ENCODE data around the gene EMX1.

EMX1 gene

DNA sequence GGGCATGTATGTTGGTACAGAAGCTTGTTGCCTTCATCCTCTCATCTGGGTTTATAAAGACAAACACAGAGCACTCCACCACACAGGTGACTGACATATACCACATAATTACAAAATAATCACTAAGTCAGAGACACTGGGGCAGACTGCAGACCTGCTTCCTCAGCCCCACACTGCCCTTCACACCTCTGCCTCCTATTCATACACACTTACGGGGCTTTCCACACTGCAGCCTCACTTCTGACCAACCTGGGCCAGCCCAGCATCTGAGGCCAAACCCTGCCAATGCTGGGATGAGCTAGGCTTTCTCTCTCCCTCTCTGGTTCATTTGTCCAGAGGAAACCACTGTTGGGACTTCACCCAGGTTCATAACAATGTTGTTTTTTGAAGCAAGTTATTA lies 4.5 kb downstream of the EMX1 start:
- Histone ChIP-seq H3K4me2 (ENCODE audit: insufficient read depth, low read length, poor library complexity, severe bottlenecking) (no peak overlapping the region), H3K23ac (ENCODE audit: low read depth, low read length, poor library complexity) (no peak overlapping the region), H3K9ac (ENCODE audit: low read depth, low read length, poor library complexity) (no peak overlapping the region), H3K4me3 (ENCODE audit: low read length in 2 of 2) (no peak overlapping the region), H4K91ac (ENCODE audit: low read depth, low read length, poor library complexity) (no peak overlapping the region), H2BK12ac (ENCODE audit: low read length) (no peak overlapping the region), H3K9me3 (replicated peaks in 1 of 2; ENCODE audit: control insufficient read depth in 2 of 2, insufficient read depth in 1 of 2, low read depth in 1 of 2, low read length in 2 of 2) (peaks cover 7% of the 10 kb centered on the region in 2 donors), H2BK15ac (ENCODE audit: low read length) (no peak overlapping the region), H2AK5ac (ENCODE audit: low read depth, low read length) (no peak overlapping the region), H2AFZ (ENCODE audit: low read length) (no peak overlapping the region), H2BK120ac (ENCODE audit: low read depth, low read length) (no peak overlapping the region), H3K27me3 (ENCODE audit: control insufficient read depth in 3 of 3, insufficient read depth in 3 of 3, low read depth in 1 of 3, low read length in 3 of 3) (peaks cover 33 to 98% (median 90%) of the 10 kb centered on the region in 3 experiments), H3K27ac (replicated peaks; ENCODE audit: low read length) (no peak overlapping the region), H3K36me3 (replicated peaks in 1 of 2; ENCODE audit: control insufficient read depth in 2 of 2, insufficient read depth in 2 of 2, low read length in 2 of 2) (peaks cover 0 to 2% of the 10 kb centered on the region in 2 donors), H3K79me1 (ENCODE audit: low read depth, low read length) (peaks cover 10% of the 10 kb centered on the region), H3K14ac (ENCODE audit: low read length) (no peak overlapping the region), H3K18ac (ENCODE audit: low read length) (no peak overlapping the region), H2BK5ac (ENCODE audit: low read length) (no peak overlapping the region), H3K4ac (ENCODE audit: low read length) (no peak overlapping the region), H3K4me1 (ENCODE audit: control insufficient read depth in 2 of 2, insufficient read depth in 1 of 2, low read depth in 1 of 2, low read length in 2 of 2) (peaks cover 8 to 20% of the 10 kb centered on the region in 2 donors), H4K8ac (ENCODE audit: low read depth, low read length) (no peak overlapping the region)
- DNase-seq (ENCODE audit: low spot score), result no peak
- no CpG with 5 or more reads among the region's 1 CpG for WGBS, 2 donors (ENCODE audit: extremely low coverage in 2 of 2, insufficient read length in 2 of 2, insufficient replicate concordance in 1 of 2)

DNA sequence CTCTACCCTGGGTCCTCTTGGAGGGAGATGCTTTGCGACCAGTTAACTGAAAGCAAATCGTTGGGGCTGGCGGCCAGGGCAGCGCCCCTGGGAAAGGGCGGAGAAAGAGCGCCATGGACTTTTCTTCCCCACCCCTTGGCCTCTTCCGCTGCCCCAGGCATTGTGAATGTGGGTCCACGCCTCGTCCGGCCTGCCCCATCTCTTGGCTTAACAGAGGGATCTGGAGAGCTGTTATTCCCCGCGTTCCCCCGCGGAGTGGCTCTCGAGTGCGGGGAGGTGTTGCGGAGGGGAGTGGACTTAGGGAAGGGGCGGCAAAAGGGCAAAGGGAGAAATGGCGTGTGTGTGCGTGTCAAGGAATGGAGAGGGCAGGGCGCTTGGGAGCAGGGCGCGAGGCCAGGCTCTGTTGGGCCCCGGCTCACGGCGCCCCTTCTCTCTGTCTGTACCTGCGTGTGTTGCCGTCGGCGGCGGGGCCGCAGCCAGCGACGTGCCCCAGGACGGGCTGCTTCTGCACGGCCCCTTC lies 6.6 kb downstream of the EMX1 start:
- Histone ChIP-seq H4K91ac (ENCODE audit: low read depth, low read length, poor library complexity) (no peak overlapping the region), H3K79me1 (ENCODE audit: low read depth, low read length) (peaks cover 7% of the 10 kb centered on the region), H3K4me3 (ENCODE audit: low read length in 2 of 2) (peak overlapping the region in 1 of 2 donors; percentile 66), H2BK120ac (ENCODE audit: low read depth, low read length) (no peak overlapping the region), H2BK12ac (ENCODE audit: low read length) (no peak overlapping the region), H3K9ac (ENCODE audit: low read depth, low read length, poor library complexity) (peak overlapping the region; percentile 65), H2AK5ac (ENCODE audit: low read depth, low read length) (peak overlapping the region; percentile 68), H3K14ac (ENCODE audit: low read length) (no peak overlapping the region), H2BK5ac (ENCODE audit: low read length) (peak overlapping the region; percentile 11), H3K9me3 (replicated peaks in 1 of 2; ENCODE audit: control insufficient read depth in 2 of 2, insufficient read depth in 1 of 2, low read depth in 1 of 2, low read length in 2 of 2) (peaks cover 7% of the 10 kb centered on the region in 2 donors), H3K4me1 (ENCODE audit: control insufficient read depth in 2 of 2, insufficient read depth in 1 of 2, low read depth in 1 of 2, low read length in 2 of 2) (peaks cover 5 to 18% of the 10 kb centered on the region in 2 donors), H2AFZ (ENCODE audit: low read length) (peak overlapping the region; percentile 94), H3K36me3 (replicated peaks in 1 of 2; ENCODE audit: control insufficient read depth in 2 of 2, insufficient read depth in 2 of 2, low read length in 2 of 2) (peaks cover 0 to 2% of the 10 kb centered on the region in 2 donors), H3K27ac (replicated peaks; ENCODE audit: low read length) (no peak overlapping the region), H3K4me2 (ENCODE audit: insufficient read depth, low read length, poor library complexity, severe bottlenecking) (peak overlapping the region; percentile 67), H2BK15ac (ENCODE audit: low read length) (peak overlapping the region; percentile 40), H4K8ac (ENCODE audit: low read depth, low read length) (no peak overlapping the region), H3K23ac (ENCODE audit: low read depth, low read length, poor library complexity) (peak overlapping the region; percentile 45), H3K27me3 (ENCODE audit: control insufficient read depth in 3 of 3, insufficient read depth in 3 of 3, low read depth in 1 of 3, low read length in 3 of 3) (peaks cover 26 to 100% (median 93%) of the 10 kb centered on the region in 3 experiments), H3K4ac (ENCODE audit: low read length) (no peak overlapping the region), H3K18ac (ENCODE audit: low read length) (peak overlapping the region; percentile 92)
- DNase-seq (ENCODE audit: low spot score), result no peak
- no CpG with 5 or more reads among the region's 36 CpGs for WGBS, 2 donors (ENCODE audit: extremely low coverage in 2 of 2, insufficient read length in 2 of 2, insufficient replicate concordance in 1 of 2)

DNA sequence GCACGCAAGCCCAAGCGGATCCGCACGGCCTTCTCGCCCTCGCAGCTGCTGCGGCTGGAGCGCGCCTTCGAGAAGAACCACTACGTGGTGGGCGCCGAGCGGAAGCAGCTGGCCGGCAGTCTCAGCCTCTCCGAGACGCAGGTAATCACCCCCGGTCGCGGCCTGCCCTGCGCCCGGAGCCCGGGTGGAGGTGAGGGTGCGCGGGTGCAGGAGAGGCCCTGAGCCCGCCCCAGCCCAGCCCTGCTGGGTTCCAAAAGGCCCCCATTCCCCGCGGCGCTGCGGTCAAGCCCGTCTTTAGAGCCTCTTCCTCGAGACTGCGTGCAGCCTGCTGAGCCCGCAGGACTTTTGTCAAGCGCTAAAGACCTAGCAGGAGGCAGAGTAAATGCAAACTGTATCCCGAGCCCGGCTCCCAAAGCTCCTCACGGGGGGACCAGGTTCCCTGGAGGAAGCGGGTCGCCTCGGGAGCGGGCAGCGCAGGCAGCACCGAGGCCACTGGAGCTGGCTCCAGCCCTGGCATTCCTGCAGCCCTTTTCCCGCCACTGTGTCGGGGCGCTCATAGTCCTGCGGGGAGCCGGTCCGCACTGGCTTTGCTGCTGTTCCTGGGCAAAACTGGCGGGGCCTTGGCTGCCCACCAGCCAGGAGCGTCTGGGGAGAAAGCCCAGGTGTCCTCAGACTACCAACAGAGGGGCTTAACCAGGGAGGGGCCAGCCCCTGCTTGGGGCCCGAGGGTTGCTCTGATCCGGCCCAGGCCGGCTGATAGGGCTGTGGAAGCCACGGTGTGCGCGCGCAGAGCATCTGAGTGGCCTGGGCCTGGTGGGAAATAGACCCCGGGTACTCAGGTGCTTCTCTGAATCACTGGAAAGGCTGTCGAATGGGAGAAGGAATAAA lies 7.3 kb downstream of the EMX1 start:
- H4K8ac ChIP-seq (ENCODE audit: low read depth, low read length), result no peak overlapping the region
- peak overlapping the region; percentile 40 for H2BK15ac ChIP-seq (ENCODE audit: low read length)
- H2BK5ac ChIP-seq (ENCODE audit: low read length), result peak overlapping the region; percentile 11
- H3K9me3 ChIP-seq (replicated peaks in 1 of 2; ENCODE audit: control insufficient read depth in 2 of 2, insufficient read depth in 1 of 2, low read depth in 1 of 2, low read length in 2 of 2), result peaks cover 7% of the 10 kb centered on the region in 2 donors
- peak overlapping the region; percentile 65 for H3K9ac ChIP-seq (ENCODE audit: low read depth, low read length, poor library complexity)
- no peak overlapping the region for H3K4ac ChIP-seq (ENCODE audit: low read length)
- H2BK120ac ChIP-seq (ENCODE audit: low read depth, low read length), result no peak overlapping the region
- peak overlapping the region; percentile 92 for H3K18ac ChIP-seq (ENCODE audit: low read length)
- DNase-seq (ENCODE audit: low spot score), result no peak
- peak overlapping the region; percentile 68 for H2AK5ac ChIP-seq (ENCODE audit: low read depth, low read length)
- H2AFZ ChIP-seq (ENCODE audit: low read length), result peak overlapping the region; percentile 94
- H3K4me3 ChIP-seq (ENCODE audit: low read length in 2 of 2), result peak overlapping the region in 1 of 2 donors; percentile 66
- H4K91ac ChIP-seq (ENCODE audit: low read depth, low read length, poor library complexity), result no peak overlapping the region
- no peak overlapping the region for H2BK12ac ChIP-seq (ENCODE audit: low read length)
- no CpG with 5 or more reads among the region's 61 CpGs for WGBS, 2 donors (ENCODE audit: extremely low coverage in 2 of 2, insufficient read length in 2 of 2, insufficient replicate concordance in 1 of 2)
- H3K4me2 ChIP-seq (ENCODE audit: insufficient read depth, low read length, poor library complexity, severe bottlenecking), result peak overlapping the region; percentile 67
- H3K79me1 ChIP-seq (ENCODE audit: low read depth, low read length), result peaks cover 7% of the 10 kb centered on the region
- peak overlapping the region; percentile 45 for H3K23ac ChIP-seq (ENCODE audit: low read depth, low read length, poor library complexity)
- H3K4me1 ChIP-seq (ENCODE audit: control insufficient read depth in 2 of 2, insufficient read depth in 1 of 2, low read depth in 1 of 2, low read length in 2 of 2), result peaks cover 5 to 17% of the 10 kb centered on the region in 2 donors
- H3K14ac ChIP-seq (ENCODE audit: low read length), result no peak overlapping the region
- H3K27ac ChIP-seq (replicated peaks; ENCODE audit: low read length), result no peak overlapping the region
- peaks cover 0 to 2% of the 10 kb centered on the region in 2 donors for H3K36me3 ChIP-seq (replicated peaks in 1 of 2; ENCODE audit: control insufficient read depth in 2 of 2, insufficient read depth in 2 of 2, low read length in 2 of 2)
- H3K27me3 ChIP-seq (ENCODE audit: control insufficient read depth in 3 of 3, insufficient read depth in 3 of 3, low read depth in 1 of 3, low read length in 3 of 3), result peaks cover 26 to 100% (median 92%) of the 10 kb centered on the region in 3 experiments

DNA sequence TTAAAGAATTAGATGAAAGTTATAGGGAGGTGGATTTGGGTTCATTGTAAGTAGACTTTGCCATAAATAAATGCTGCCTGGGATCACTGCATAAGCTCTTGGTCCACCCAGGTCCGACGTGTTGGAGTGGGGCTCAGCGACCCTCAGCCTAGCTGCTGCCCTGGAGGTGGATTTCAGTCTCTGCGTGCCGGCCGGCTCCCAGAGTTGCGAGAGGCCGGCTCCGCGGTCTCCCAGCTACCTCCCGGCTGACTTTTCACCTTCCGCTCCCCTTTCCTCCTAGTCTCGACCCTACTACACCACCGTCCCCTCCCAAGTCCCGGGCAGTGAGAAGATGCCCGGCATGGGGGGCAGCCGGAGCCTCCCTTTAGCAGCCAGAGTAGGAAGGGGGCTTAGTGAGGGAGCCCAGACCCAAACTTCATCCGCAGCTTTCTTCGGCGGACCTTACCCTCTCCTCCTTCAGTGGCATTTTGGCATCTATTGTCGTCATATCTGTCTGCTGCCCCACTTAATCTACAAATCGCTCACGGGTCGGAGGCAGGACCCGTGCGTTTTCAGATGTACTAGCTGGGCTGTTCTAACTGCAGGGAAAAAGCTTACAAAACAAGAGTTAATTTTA lies 8.1 kb downstream of the EMX1 start:
- H3K27ac ChIP-seq (replicated peaks; ENCODE audit: low read length), result no peak overlapping the region
- peak overlapping the region; percentile 23 for H3K18ac ChIP-seq (ENCODE audit: low read length)
- H3K27me3 ChIP-seq (ENCODE audit: control insufficient read depth in 3 of 3, insufficient read depth in 3 of 3, low read depth in 1 of 3, low read length in 3 of 3), result peaks cover 26 to 100% (median 84%) of the 10 kb centered on the region in 3 experiments
- H3K79me1 ChIP-seq (ENCODE audit: low read depth, low read length), result peaks cover 7% of the 10 kb centered on the region
- H2BK12ac ChIP-seq (ENCODE audit: low read length), result no peak overlapping the region
- H2BK120ac ChIP-seq (ENCODE audit: low read depth, low read length), result no peak overlapping the region
- no peak overlapping the region for H4K91ac ChIP-seq (ENCODE audit: low read depth, low read length, poor library complexity)
- DNase-seq (ENCODE audit: low spot score), result no peak
- H2AFZ ChIP-seq (ENCODE audit: low read length), result peak overlapping the region; percentile 41
- H3K14ac ChIP-seq (ENCODE audit: low read length), result no peak overlapping the region
- no peak overlapping the region for H2BK15ac ChIP-seq (ENCODE audit: low read length)
- H2BK5ac ChIP-seq (ENCODE audit: low read length), result no peak overlapping the region
- no peak overlapping the region for H3K9ac ChIP-seq (ENCODE audit: low read depth, low read length, poor library complexity)
- no peak overlapping the region for H3K4ac ChIP-seq (ENCODE audit: low read length)
- no peak overlapping the region for H4K8ac ChIP-seq (ENCODE audit: low read depth, low read length)
- no CpG with 5 or more reads among the region's 26 CpGs for WGBS, 2 donors (ENCODE audit: extremely low coverage in 2 of 2, insufficient read length in 2 of 2, insufficient replicate concordance in 1 of 2)
- H3K4me2 ChIP-seq (ENCODE audit: insufficient read depth, low read length, poor library complexity, severe bottlenecking), result peak overlapping the region; percentile 34
- peaks cover 0 to 2% of the 10 kb centered on the region in 2 donors for H3K36me3 ChIP-seq (replicated peaks in 1 of 2; ENCODE audit: control insufficient read depth in 2 of 2, insufficient read depth in 2 of 2, low read length in 2 of 2)
- no peak overlapping the region for H3K23ac ChIP-seq (ENCODE audit: low read depth, low read length, poor library complexity)
- H3K9me3 ChIP-seq (replicated peaks in 1 of 2; ENCODE audit: control insufficient read depth in 2 of 2, insufficient read depth in 1 of 2, low read depth in 1 of 2, low read length in 2 of 2), result peaks cover 7% of the 10 kb centered on the region in 2 donors
- H3K4me1 ChIP-seq (ENCODE audit: control insufficient read depth in 2 of 2, insufficient read depth in 1 of 2, low read depth in 1 of 2, low read length in 2 of 2), result peaks cover 5 to 17% of the 10 kb centered on the region in 2 donors
- peak overlapping the region; percentile 5 for H2AK5ac ChIP-seq (ENCODE audit: low read depth, low read length)
- H3K4me3 ChIP-seq (ENCODE audit: low read length in 2 of 2), result no peak overlapping the region
